Measurements from ENCODE around the gene UBE2D3.
A peak's percentile ranks its signal among the peaks of the same experiment; 100 is the strongest.
"Not testable (repeated sequence)": the region's sequence is repeated elsewhere in the genome, so short reads cannot be mapped to it uniquely, and the experiment has no call there.

UBE2D3 gene

DNA sequence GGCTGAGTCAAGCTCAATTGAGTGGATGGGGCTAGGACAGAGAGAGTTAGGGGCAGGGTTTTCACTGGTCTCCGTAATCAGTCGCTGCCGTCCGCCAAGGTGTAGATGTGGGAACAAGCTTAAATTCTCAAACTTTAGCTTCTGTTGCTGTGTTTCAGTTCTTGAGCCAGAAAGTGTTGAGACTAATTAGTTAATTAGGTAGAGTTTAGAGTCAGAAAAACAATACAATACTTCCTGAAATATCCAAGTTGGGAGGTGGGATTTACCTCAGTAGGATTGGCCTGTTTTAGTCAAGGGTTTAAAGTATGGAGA, 1.1 kb upstream of the UBE2D3 start:
- no peak for DNase-seq

GRCh38 chr4:102827674-102828496, 534 bp upstream of the UBE2D3 start:
- peak; percentile 99 to 100 for DNase-seq

GRCh38 chr4:102826105-102826889, 1.1 kb downstream of the UBE2D3 start:
- DNase-seq, result no peak

GRCh38 chr4:102825261-102826091, 1.9 kb downstream of the UBE2D3 start:
- peak; percentile 20 to 39 for DNase-seq

DNA sequence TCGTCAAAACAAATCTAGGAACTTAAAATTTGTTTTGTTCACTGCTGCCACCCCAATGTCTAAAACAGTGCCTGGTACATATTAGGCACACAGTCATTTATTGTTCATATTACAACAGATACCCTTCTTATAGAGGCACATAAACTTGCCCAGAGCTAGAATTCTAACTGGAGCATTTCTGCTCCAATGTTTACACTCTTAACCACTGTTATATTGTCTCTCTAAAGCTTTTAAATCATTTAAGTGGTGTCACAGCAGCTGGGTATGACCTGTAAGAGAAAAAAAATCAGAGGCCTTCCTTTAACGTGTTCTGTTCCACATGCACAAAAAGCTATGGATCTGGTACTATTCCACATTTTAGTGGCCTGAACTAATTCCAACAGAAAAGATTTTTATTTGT, 3.0 kb downstream of the UBE2D3 start:
- DNase-seq, result no peak

- no peak for DNase-seq
Observed at GRCh38 chr4:102823897-102824296, 3.5 kb downstream of the UBE2D3 start.

DNA sequence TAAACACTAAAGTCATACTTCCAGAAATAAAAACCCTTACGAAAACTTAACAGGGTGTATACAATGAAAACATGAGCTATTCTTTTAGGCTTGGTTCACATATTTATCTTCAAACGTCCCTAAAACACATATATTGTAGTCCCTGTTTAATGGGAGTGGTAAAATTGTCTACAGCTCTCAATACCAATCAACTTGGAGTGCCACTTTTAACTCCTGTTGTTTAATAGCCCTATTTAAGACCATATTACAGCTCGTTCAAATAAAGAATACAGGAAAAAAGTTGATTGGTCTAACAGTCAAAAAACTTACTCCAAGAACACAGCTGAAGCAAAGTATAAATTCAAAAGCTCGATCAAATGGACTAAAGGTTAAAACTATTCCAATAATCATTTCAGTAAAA, 3.9 kb downstream of the UBE2D3 start:
- DNase-seq, result no peak

GRCh38 chr4:102819588-102820365, 7.6 kb downstream of the UBE2D3 start:
- peak in 1 of 2 donors; percentile 54 for DNase-seq

- DNase-seq, result not testable (repeated sequence)
Observed at GRCh38 chr4:102819100-102819499, 8.3 kb downstream of the UBE2D3 start.

GRCh38 chr4:102817613-102818268, 9.6 kb downstream of the UBE2D3 start:
- DNase-seq, result no peak

DNA sequence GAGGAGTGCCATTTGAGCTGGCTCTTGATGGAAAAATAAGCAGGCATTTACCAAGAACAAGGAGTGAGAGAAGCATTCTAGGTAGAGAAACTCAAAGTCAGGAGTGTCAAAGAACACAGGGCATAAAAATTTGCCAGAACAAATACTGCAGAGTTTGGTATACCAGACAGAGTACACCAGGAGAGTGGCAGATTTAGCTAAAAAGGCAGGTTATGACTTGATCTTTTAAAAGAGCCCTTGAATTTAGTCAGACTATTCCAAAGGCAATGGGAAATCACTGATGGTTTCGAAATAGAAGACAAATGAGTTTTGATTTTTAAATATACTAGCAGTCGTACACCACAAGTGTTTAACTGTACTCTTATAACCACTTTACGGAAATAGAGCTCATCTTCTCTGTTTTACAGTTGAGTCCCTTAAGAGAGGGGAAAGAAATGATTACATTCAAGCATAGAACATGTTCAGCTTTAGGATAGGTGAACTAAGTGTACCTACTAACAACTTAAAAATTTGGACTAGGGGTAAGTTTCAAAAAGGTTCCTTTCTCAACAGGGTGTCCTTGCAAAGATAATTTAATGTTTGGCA, 10.2 kb downstream of the UBE2D3 start:
- no peak for DNase-seq

DNA sequence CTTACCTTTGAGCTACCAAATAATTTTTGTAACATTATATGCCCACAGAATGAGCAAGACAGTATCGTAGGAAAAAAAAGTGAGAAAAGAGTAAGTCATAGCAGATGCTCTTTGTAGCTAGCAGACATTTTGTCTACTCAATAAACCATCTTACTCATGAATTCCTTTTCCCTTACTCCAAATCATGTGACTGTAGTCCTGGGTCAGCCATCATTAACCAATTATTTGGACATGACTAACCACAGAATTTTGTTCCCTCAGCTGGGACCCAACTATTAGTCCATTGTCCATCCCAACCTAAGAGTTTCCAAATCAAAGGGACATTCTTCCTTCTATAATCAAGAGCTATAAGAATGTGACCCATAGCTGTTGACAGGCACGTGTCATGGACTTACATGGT, 11.4 kb downstream of the UBE2D3 start:
- no peak for DNase-seq

- no peak for DNase-seq
Observed at GRCh38 chr4:102809691-102810090, 17.7 kb downstream of the UBE2D3 start.

DNA sequence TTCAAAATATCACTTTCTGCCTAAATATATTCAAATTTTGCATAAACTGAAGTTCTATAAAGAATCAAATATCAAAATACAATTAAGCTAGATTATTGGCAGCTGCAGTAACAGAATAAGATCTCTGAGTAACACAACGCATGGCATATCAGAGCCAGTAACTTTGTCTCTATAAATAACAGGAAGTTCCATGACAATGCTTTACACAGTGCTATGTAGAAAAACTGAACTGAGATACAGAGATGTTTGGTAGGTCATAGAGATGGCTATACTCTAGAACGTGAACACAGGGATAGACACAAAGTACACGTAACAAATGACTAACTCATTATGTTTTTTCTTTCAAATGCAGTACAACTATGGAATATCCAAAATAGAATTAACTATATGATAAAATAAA, 18.2 kb downstream of the UBE2D3 start:
- DNase-seq, result no peak

- DNase-seq, result no peak
Observed at GRCh38 chr4:102808009-102808408, 19.3 kb downstream of the UBE2D3 start.

GRCh38 chr4:102807345-102807744, 20.0 kb downstream of the UBE2D3 start:
- no peak for DNase-seq

- no peak for DNase-seq
Observed at GRCh38 chr4:102799816-102800215, 27.5 kb downstream of the UBE2D3 start.

GRCh38 chr4:102794999-102795398, 32.4 kb downstream of the UBE2D3 start:
- DNase-seq, result no peak

DNA sequence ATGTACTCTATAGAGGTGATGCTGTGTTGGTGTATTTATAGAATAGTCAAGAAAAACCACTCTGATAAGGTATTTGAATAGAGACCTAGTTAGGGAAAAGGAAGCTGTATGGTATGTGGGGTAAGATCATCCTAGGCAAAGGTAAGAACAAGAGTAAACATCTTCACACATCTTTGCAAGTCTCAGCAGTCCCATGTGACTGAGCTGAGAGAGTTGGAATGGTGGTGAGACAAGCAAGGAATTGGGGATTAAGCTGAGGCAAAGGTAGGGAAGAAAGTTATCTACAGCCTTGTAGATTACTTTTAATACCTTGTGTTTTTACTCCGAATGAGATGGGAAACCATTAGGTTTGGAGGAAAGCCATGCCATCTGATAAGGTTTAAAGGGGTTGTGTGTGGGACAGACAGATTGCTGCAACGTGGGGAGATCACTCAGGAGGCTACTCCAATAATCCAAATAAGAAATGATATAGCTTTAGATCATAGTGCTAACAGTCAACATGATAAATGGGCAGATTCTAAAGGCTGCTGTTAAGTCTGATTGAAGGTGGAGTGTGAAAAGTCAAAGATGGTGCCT, 34.9 kb downstream of the UBE2D3 start:
- DNase-seq, result no peak

GRCh38 chr4:102791318-102791835, 36.0 kb downstream of the UBE2D3 start:
- no peak for DNase-seq

- DNase-seq, result no peak
Observed at GRCh38 chr4:102789317-102789717, 38.0 kb downstream of the UBE2D3 start.

Measured in activated CD4-positive, alpha-beta T cell treated with anti-CD3 and anti-CD28 coated beads for 4 hours (primary cell).